OCI-LY7 (cell line): ENCODE results near the gene HCRTR2. TPM values are rescaled to one million over a fixed set of nuclear protein-coding genes. Genes with fewer than 3 reads are reported as not detected.

Experiments
- Bru-seq: library from RNA; stranded (reverse); fragments of 400-500 nt; gene quantifications from one replicate; lab custom pipeline; 2021; lab: Mats Ljungman, UMichigan
- BruChase-seq, 2 experiments: library from RNA; stranded (reverse); fragments of 400-500 nt; gene quantifications; one replicate each; lab custom pipeline; 2021; lab: Mats Ljungman, UMichigan
- BruUV-seq: library from RNA; stranded (reverse); fragments of 400-500 nt; replicated peaks from 2 replicates; lab custom pipeline; 2021; lab: Mats Ljungman, UMichigan
- CTCF ChIA-PET: fragments of 300-600 bp; sonication (Branson Sonifier 250); formaldehyde crosslinking; loops from one replicate; lab custom pipeline; 2022; ENCODE audit warnings: antibody characterized with exemption; ENCODE audit not compliant: unreplicated experiment; lab: Charles Lee
- POLR2A ChIA-PET: fragments of 300-600 bp; sonication (Branson Sonifier 250); formaldehyde crosslinking; loops from one replicate; lab custom pipeline; 2022; ENCODE audit warnings: antibody characterized with exemption; lab: Charles Lee
- DNase-seq: peaks from one replicate; pipeline ENCODE4 v3.0.0-alpha.2; 2015; ENCODE audit warnings: low spot score
- H2AFZ ChIP-seq: fragments of 200-600 bp; sonication (generic), shearing (Covaris generic); 2 replicates; pipeline ENCODE4 v1.6.1; 2014; ENCODE audit warnings: mild to moderate bottlenecking, antibody characterized with exemption, low read length, moderate library complexity
- H3K27ac ChIP-seq: fragments of 200-600 bp; sonication (generic); 2 replicates; pipeline ENCODE4 v1.5.1; 2014; ENCODE audit warnings: mixed run types, low read depth, mild to moderate bottlenecking, moderate library complexity, low read length, inconsistent platforms; ENCODE audit not compliant: poor library complexity, severe bottlenecking
- H3K36me3 ChIP-seq: fragments of 200-600 bp; sonication (generic); 2 replicates; pipeline ENCODE4 v1.6.1; 2014; ENCODE audit warnings: mild to moderate bottlenecking, antibody characterized with exemption, low read length, moderate library complexity, mixed read lengths; ENCODE audit not compliant: insufficient read depth
- H3K4me1 ChIP-seq: fragments of 200-600 bp; sonication (generic); 2 replicates; pipeline ENCODE4 v1.5.1; 2014; ENCODE audit warnings: mild to moderate bottlenecking, low read length; ENCODE audit not compliant: insufficient read depth, poor library complexity, severe bottlenecking
- H3K4me2 ChIP-seq: fragments of 200-600 bp; sonication (generic); 2 replicates; pipeline ENCODE4 v1.6.1; 2014; ENCODE audit warnings: mild to moderate bottlenecking, low read length
- H3K4me3 ChIP-seq: fragments of 200-600 bp; sonication (generic); 2 replicates; pipeline ENCODE4 v1.5.1; 2014; ENCODE audit warnings: mild to moderate bottlenecking, low read depth, low read length; ENCODE audit not compliant: poor library complexity, severe bottlenecking
- H3K79me2 ChIP-seq: fragments of 200-600 bp; sonication (generic); 2 replicates; pipeline ENCODE4 v1.6.1; 2016; ENCODE audit warnings: low read depth, mild to moderate bottlenecking, low read length, moderate library complexity, mixed read lengths; ENCODE audit not compliant: insufficient read depth
- H3K9me2 ChIP-seq: fragments of 200-600 bp; sonication (generic); 2 replicates; pipeline ENCODE4 v1.6.1; 2016; ENCODE audit warnings: mild to moderate bottlenecking, low read length, mixed read lengths; ENCODE audit not compliant: insufficient read depth
- H3K9me3 ChIP-seq: fragments of 200-600 bp; sonication (generic); 2 replicates; pipeline ENCODE4 v1.6.1; 2014; ENCODE audit warnings: mild to moderate bottlenecking, mixed run types, low read length, mixed read lengths
- H4K20me1 ChIP-seq: fragments of 200-600 bp; sonication (generic); 2 replicates; pipeline ENCODE4 v1.6.1; 2014; ENCODE audit warnings: mild to moderate bottlenecking, antibody characterized with exemption, low read length, moderate library complexity, mixed read lengths; ENCODE audit not compliant: insufficient read depth
- EZH2phosphoT487 ChIP-seq: fragments of 200-600 bp; sonication (generic); IDR thresholded peaks from 2 replicates; pipeline ENCODE4 v1.6.1; 2018; ENCODE audit warnings: low read depth, borderline replicate concordance, mild to moderate bottlenecking, mixed run types, antibody characterized with exemption, low read length, moderate library complexity, mixed read lengths
- intact Hi-C: fragments of 100-400 bp; cut with micrococcal nuclease; formaldehyde crosslinking; loops from one replicate; pipeline ENCODE4 v1.10.0; 2022; ENCODE audit not compliant: unreplicated experiment
- long read RNA-seq: library from polyadenylated mRNA; stranded (forward); transcript quantifications from one replicate; pipeline ENCODE4 v2.0.0, GENCODE V29; 2022
- total RNA-seq, 2 experiments: library from RNA; depleted of rRNA in 1 of 2; stranded (reverse); fragments of >200 nt in 1 of 2; shearing (Covaris generic) in 1 of 2; gene quantifications; 2 replicates each; pipeline ENCODE4 v1.2.3, GENCODE V29; 2014 to 2022
- TF ChIP-seq, protein P1 (sequence below): fragments of 200-600 bp; sonication (generic); conservative IDR thresholded peaks from 2 replicates; pipeline ENCODE4 v1.5.1; 2014; ENCODE audit warnings: mild to moderate bottlenecking, antibody characterized with exemption, low read length, moderate library complexity, mixed read lengths

Gene HCRTR2
- total RNA-seq (2014; rRNA removed; shearing (Covaris generic)) (not detected in 2 replicates), total RNA-seq (2022) (not detected in 2 replicates), Bru-seq, nascent RNA (not detected), BruChase-seq, experiment 1, labeled RNA remaining after a 6-hour chase (not detected), BruChase-seq, experiment 2, labeled RNA remaining after a 2-hour chase (not detected)
- long read RNA-seq, result 0 reads

DNA sequence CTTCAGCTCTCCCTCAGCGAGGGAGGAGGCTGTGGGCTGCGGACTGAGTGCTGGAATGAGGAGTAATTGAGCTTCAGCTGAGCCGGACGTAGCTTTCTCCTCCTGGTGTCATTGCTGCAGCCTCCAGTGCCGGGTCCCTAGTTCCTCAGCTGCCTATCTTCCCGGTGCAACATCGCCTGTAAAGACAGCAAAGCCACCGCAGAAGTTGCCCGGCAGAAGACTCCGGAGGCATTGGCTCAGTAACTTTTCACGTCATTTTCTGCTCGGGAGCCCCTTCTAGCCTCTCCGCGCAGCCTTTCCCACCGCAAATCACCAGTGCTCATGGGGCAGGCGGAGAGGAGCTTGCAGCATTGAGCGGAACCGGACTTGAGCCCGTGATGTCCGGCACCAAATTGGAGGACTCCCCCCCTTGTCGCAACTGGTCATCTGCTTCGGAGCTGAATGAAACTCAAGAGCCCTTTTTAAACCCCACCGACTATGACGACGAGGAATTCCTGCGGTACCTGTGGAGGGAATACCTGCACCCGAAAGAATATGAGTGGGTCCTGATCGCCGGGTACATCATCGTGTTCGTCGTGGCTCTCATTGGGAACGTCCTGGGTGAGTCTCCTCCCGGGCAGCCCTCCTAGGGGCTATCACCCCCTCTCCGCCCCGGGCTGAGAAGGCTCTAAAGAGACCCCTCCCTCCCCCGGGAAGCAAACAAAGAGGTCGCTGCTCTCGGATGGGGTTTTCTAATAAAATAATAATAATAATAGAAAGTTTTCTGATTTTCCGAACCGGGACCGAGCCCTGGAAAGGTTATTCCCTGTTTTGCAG is at the start of gene HCRTR2:
Gene HCRTR2, plus strand, starts transcription at position 305 of the 816 bp plus-strand sequence. Its CDS starts 73 bp downstream, at position 378.
- Histone ChIP-seq H3K4me1 (no peaks in the 10 kb centered on the region), H3K4me2 (no peak within 1 kb of the TSS), H3K9me3 (no peaks in the 10 kb centered on the region), H3K36me3 (no peaks in the 10 kb centered on the region), H3K79me2 (no peaks in the 10 kb centered on the region), H3K27ac (no peak within 1 kb of the TSS), H3K4me3 (no peak within 1 kb of the TSS), H3K9me2 (no peaks in the 10 kb centered on the region), H4K20me1 (no peaks in the 10 kb centered on the region), H2AFZ (no peak within 1 kb of the TSS)
- intact Hi-C loops, result no loop called here
- no peak for DNase-seq
- ChIA-PET CTCF (no interaction called here), POLR2A (interaction anchor here (0.6 to 1.0 kb wide), 2 partner anchors 32 to 684 kb away, joined by 3 to 4 read pairs; no protein-coding TSS in a partner anchor)
- TF ChIP-seq EZH2phosphoT487, result no peak
- TF ChIP-seq, protein P1, sequence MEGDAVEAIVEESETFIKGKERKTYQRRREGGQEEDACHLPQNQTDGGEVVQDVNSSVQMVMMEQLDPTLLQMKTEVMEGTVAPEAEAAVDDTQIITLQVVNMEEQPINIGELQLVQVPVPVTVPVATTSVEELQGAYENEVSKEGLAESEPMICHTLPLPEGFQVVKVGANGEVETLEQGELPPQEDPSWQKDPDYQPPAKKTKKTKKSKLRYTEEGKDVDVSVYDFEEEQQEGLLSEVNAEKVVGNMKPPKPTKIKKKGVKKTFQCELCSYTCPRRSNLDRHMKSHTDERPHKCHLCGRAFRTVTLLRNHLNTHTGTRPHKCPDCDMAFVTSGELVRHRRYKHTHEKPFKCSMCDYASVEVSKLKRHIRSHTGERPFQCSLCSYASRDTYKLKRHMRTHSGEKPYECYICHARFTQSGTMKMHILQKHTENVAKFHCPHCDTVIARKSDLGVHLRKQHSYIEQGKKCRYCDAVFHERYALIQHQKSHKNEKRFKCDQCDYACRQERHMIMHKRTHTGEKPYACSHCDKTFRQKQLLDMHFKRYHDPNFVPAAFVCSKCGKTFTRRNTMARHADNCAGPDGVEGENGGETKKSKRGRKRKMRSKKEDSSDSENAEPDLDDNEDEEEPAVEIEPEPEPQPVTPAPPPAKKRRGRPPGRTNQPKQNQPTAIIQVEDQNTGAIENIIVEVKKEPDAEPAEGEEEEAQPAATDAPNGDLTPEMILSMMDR, result no peak
- no TSS peak for BruUV-seq

DNA sequence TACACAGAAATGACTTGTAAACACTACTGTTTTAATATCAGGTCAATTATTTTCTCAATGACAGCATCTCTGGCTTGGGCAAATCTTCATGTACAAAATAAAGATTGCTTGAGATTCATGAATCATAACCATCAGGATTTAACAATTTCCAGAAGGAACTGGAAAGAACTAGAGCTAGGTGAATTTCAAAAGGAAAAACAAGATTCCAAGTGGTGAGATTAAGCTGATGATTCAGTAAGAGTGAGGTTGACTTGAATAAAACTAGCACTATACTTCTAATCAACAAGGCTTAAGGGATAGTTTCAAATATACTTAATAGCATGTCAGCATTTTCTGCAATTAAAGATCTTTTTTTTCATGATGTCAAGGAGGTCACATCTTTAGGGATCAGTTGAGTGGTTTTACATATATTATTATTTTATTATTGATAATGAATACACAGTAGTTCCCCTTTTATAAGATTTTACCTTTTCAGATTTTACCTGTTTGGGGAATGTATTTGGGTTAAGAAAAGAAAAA is 43.5 kb upstream of the HCRTR2 start:
- Histone ChIP-seq H3K4me2 (no peak overlapping the region), H3K79me2 (no peaks in the 10 kb centered on the region), H3K27ac (no peak overlapping the region), H3K36me3 (no peaks in the 10 kb centered on the region), H3K4me1 (no peaks in the 10 kb centered on the region), H2AFZ (no peak overlapping the region), H3K4me3 (no peak overlapping the region), H4K20me1 (no peaks in the 10 kb centered on the region), H3K9me3 (no peaks in the 10 kb centered on the region; the same call in 1 of the 2 replicates), H3K9me2 (no peaks in the 10 kb centered on the region; the same call in 1 of the 2 replicates)
- no peak for DNase-seq
- ChIA-PET CTCF (no interaction called here), POLR2A (interaction anchor here (0.6 kb wide), 2 partner anchors 454 to 781 kb away, joined by 3 to 4 read pairs; no protein-coding TSS in a partner anchor)
- BruUV-seq, result no TSS peak
- no peak for TF ChIP-seq EZH2phosphoT487
- TF ChIP-seq, protein P1, result no peak
- intact Hi-C loops, result no loop called here
